Measurements from ENCODE around the gene KIF2C.
"Not testable (repeated sequence)": the region's sequence is repeated elsewhere in the genome, so short reads cannot be mapped to it uniquely, and the experiment has no call there.

Gene KIF2C

DNA sequence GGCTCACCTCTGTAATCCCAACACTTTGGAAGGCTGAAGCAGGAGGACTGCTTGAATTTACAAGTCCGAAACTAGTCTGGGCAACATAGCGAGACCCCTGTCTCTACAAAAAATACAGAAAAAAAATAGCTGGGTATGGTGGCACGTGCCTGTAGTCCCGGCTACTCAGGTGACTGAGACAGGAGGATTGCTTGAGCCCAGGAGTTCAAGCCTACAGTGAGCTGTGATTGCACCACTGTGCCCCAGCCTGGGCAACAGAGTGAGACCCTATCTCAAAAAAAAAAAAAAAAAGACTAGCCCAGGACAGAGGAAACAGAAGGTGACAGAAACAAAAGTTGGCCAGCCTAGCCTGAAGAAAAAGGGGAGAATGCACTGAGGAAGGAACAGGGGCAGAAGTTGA lies 44.0 kb upstream of the KIF2C start:
- Histone ChIP-seq H3K4me3 (ENCODE audit: severe bottlenecking) (no peak overlapping the region), H3K36me3 (ENCODE audit: low read depth) (no peaks in the 10 kb centered on the region), H3K4me1 (ENCODE audit: insufficient read depth, poor library complexity, severe bottlenecking) (peaks cover 2% of the 10 kb centered on the region), H3K27ac (ENCODE audit: poor library complexity, severe bottlenecking) (no peak overlapping the region), H3K9me3 (ENCODE audit: severe bottlenecking) (no peaks in the 10 kb centered on the region), H3K27me3 (ENCODE audit: insufficient read depth, poor library complexity, severe bottlenecking) (no peaks in the 10 kb centered on the region)
- ATAC-seq (ENCODE audit: low read depth) (no peak), DNase-seq (ENCODE audit: low spot score) (no peak)
- no peak for TF ChIP-seq CTCF (IDR thresholded peaks at IDR 0.05; ENCODE audit: poor library complexity, severe bottlenecking)

GRCh38 chr1:44696101-44696500 lies 43.5 kb upstream of the KIF2C start:
- TF ChIP-seq CTCF (IDR thresholded peaks at IDR 0.05; ENCODE audit: poor library complexity, severe bottlenecking): no peak
- no peak for ATAC-seq (ENCODE audit: low read depth)
- H3K4me1 ChIP-seq (ENCODE audit: insufficient read depth, poor library complexity, severe bottlenecking): peaks cover 6% of the 10 kb centered on the region

DNA sequence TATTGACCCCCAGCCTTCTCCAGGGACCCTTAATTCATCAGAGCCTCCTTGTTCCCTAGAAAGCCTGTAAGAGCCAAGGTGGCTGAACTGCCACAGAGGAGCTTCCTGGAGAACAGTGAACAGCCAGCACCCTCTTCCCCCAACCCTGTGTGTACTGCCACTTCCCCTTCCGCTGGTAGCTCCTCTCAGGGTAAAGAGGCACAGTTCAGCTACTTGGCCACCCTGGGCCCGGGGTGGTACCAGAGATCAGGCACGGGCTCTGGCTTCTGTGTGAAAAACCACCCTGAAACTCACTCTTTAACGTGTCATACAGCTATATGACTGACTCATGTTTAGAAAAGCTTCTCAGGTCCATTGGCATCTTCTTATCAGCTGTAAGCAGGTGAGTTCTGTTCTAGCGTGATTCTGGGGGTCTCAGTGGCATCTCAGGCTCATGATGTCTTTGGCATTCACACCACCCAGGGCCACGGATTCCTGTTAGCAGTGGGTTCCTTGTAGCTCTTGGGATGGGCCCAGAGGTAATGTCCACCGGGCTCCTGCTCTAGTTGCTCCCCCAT lies 42.8 kb upstream of the KIF2C start:
- H3K27me3 ChIP-seq (ENCODE audit: insufficient read depth, poor library complexity, severe bottlenecking): no peaks in the 10 kb centered on the region
- H3K36me3 ChIP-seq (ENCODE audit: low read depth): no peaks in the 10 kb centered on the region
- H3K4me3 ChIP-seq (ENCODE audit: severe bottlenecking): no peak overlapping the region
- H3K27ac ChIP-seq (ENCODE audit: poor library complexity, severe bottlenecking): no peak overlapping the region
- no peak for DNase-seq (ENCODE audit: low spot score)
- no peak for ATAC-seq (ENCODE audit: low read depth)
- peaks cover 6% of the 10 kb centered on the region for H3K4me1 ChIP-seq (ENCODE audit: insufficient read depth, poor library complexity, severe bottlenecking)
- no peaks in the 10 kb centered on the region for H3K9me3 ChIP-seq (ENCODE audit: severe bottlenecking)
- no peak for TF ChIP-seq CTCF (IDR thresholded peaks at IDR 0.05; ENCODE audit: poor library complexity, severe bottlenecking)

More at GRCh38 chr1:44696101-44696500, 43.5 kb upstream of the KIF2C start:
- Histone ChIP-seq H3K36me3 (ENCODE audit: low read depth) (no peaks in the 10 kb centered on the region), H3K4me3 (ENCODE audit: severe bottlenecking) (no peak overlapping the region), H3K27ac (ENCODE audit: poor library complexity, severe bottlenecking) (no peak overlapping the region), H3K27me3 (ENCODE audit: insufficient read depth, poor library complexity, severe bottlenecking) (no peaks in the 10 kb centered on the region), H3K9me3 (ENCODE audit: severe bottlenecking) (no peaks in the 10 kb centered on the region)
- DNase-seq (ENCODE audit: low spot score): no peak

GRCh38 chr1:44698138-44698537 lies 41.5 kb upstream of the KIF2C start:
- H3K36me3 ChIP-seq (ENCODE audit: low read depth): no peaks in the 10 kb centered on the region

DNA sequence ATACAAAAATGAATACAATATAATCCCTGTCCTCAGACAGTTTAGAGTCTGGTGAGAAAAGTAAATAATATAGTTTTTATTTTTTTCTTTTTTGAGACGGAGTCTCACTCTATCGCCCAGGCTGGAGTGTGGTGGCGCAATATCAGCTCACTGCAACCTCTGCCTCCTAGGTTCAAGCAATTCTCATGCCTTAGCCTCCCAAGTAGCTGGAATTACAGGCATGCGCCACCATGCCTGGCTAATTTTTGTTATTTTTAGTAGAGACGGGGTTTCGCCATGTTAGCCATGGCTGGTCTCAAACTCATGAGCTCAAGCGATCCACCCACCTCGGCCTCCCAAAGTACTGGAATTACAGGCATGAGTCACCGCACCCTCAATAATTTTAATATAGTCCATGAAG lies 40.3 kb upstream of the KIF2C start:
- H3K27me3 ChIP-seq (ENCODE audit: insufficient read depth, poor library complexity, severe bottlenecking); H3K36me3 ChIP-seq (ENCODE audit: low read depth); H3K4me3 ChIP-seq (ENCODE audit: severe bottlenecking); ATAC-seq (ENCODE audit: low read depth); H3K4me1 ChIP-seq (ENCODE audit: insufficient read depth, poor library complexity, severe bottlenecking); DNase-seq (ENCODE audit: low spot score); H3K27ac ChIP-seq (ENCODE audit: poor library complexity, severe bottlenecking); H3K9me3 ChIP-seq (ENCODE audit: severe bottlenecking): not testable (repeated sequence)

More at GRCh38 chr1:44698138-44698537, 41.5 kb upstream of the KIF2C start:
- no peak for ATAC-seq (ENCODE audit: low read depth)
- no peaks in the 10 kb centered on the region for H3K27me3 ChIP-seq (ENCODE audit: insufficient read depth, poor library complexity, severe bottlenecking)
- no peak for DNase-seq (ENCODE audit: low spot score)
- no peak overlapping the region for H3K27ac ChIP-seq (ENCODE audit: poor library complexity, severe bottlenecking)
- no peaks in the 10 kb centered on the region for H3K9me3 ChIP-seq (ENCODE audit: severe bottlenecking)
- peaks cover 6% of the 10 kb centered on the region for H3K4me1 ChIP-seq (ENCODE audit: insufficient read depth, poor library complexity, severe bottlenecking)
- no peak overlapping the region for H3K4me3 ChIP-seq (ENCODE audit: severe bottlenecking)
- no peak for TF ChIP-seq CTCF (IDR thresholded peaks at IDR 0.05; ENCODE audit: poor library complexity, severe bottlenecking)

Measured in RWPE2 (cell line).